NCI-H2029 treated with DMSO at 0.1 percent for 48 hours (cell line): ENCODE data around the gene PLOD1.
"Not testable (repeated sequence)": the region's sequence is repeated elsewhere in the genome, so short reads cannot be mapped to it uniquely, and the experiment has no call there.

Source experiments
- DNase-seq: peaks from one replicate; lab custom pipeline; 2025; lab: John Stamatoyannopoulos, UW

The PLOD1 gene

GRCh38 chr1:11912482-11913216 is 21.9 kb upstream of the PLOD1 start:
- DNase-seq = not testable (repeated sequence)

GRCh38 chr1:11913291-11913690 is 21.2 kb upstream of the PLOD1 start:
- no peak for DNase-seq

GRCh38 chr1:11914024-11914423 is 20.5 kb upstream of the PLOD1 start:
- DNase-seq = no peak

GRCh38 chr1:11918799-11919519 is 15.6 kb upstream of the PLOD1 start:
- DNase-seq = no peak

GRCh38 chr1:11919621-11920020 is 14.9 kb upstream of the PLOD1 start:
- no peak for DNase-seq

GRCh38 chr1:11920239-11920903 is 14.1 kb upstream of the PLOD1 start:
- no peak for DNase-seq

GRCh38 chr1:11921022-11921421 is 13.5 kb upstream of the PLOD1 start:
- no peak for DNase-seq

- DNase-seq = no peak
Observed at GRCh38 chr1:11923069-11923826, 11.3 kb upstream of the PLOD1 start.

GRCh38 chr1:11923827-11924113 is 10.7 kb upstream of the PLOD1 start:
- no peak for DNase-seq

- DNase-seq = no peak
Observed at GRCh38 chr1:11924334-11925195, 10.0 kb upstream of the PLOD1 start.

- not testable (repeated sequence) for DNase-seq
Observed at GRCh38 chr1:11925196-11925937, 9.2 kb upstream of the PLOD1 start.

GRCh38 chr1:11925938-11926292 is 8.6 kb upstream of the PLOD1 start:
- no peak for DNase-seq

GRCh38 chr1:11927866-11928592 is 6.5 kb upstream of the PLOD1 start:
- no peak for DNase-seq

GRCh38 chr1:11929849-11930248 is 4.7 kb upstream of the PLOD1 start:
- DNase-seq = peak; percentile 76

- DNase-seq = no peak
Observed at GRCh38 chr1:11930571-11931445, 3.7 kb upstream of the PLOD1 start.

GRCh38 chr1:11931845-11932244 is 2.7 kb upstream of the PLOD1 start:
- DNase-seq = no peak

GRCh38 chr1:11935057-11935412 is 518 bp downstream of the PLOD1 start:
- DNase-seq = no peak

GRCh38 chr1:11935733-11936132 is 1.2 kb downstream of the PLOD1 start:
- DNase-seq = not testable (repeated sequence)
